Type B pancreatic cell (in vitro differentiated cells): Measurements from ENCODE around the gene CHCHD6. TPM values are rescaled to one million over a fixed set of nuclear protein-coding genes. Genes with fewer than 3 reads are reported as not detected.

Experiments
- DNase-seq: peaks from one replicate; pipeline ENCODE4 v3.0.0; 2021; ENCODE audit warnings: mixed read lengths; ENCODE audit not compliant: unreplicated experiment; ENCODE audit errors: extremely low spot score
- H3K27ac Mint-ChIP-seq: 2 replicates; pipeline ENCODE4 v1.8.0; 2021; ENCODE audit warnings: mild to moderate bottlenecking, mixed read lengths
- H3K27me3 Mint-ChIP-seq: 2 replicates; pipeline ENCODE4 v1.8.0; 2021; ENCODE audit warnings: mixed read lengths
- H3K36me3 Mint-ChIP-seq: 2 replicates; pipeline ENCODE4 v1.8.0; 2021; ENCODE audit warnings: mixed read lengths
- H3K4me1 Mint-ChIP-seq: one replicate; pipeline ENCODE4 v1.8.0; 2021; ENCODE audit warnings: mixed read lengths; ENCODE audit not compliant: unreplicated experiment
- H3K4me3 Mint-ChIP-seq: 2 replicates; pipeline ENCODE4 v1.8.0; 2021; ENCODE audit warnings: mild to moderate bottlenecking, mixed read lengths
- H3K9me3 Mint-ChIP-seq: 2 replicates; pipeline ENCODE4 v1.8.0; 2021; ENCODE audit warnings: mixed read lengths
- long read RNA-seq: library from polyadenylated mRNA; unstranded; transcript quantifications from one replicate; pipeline ENCODE4 v2.0.0, GENCODE V29; 2020
- total RNA-seq: library from RNA; stranded (reverse); gene quantifications from 2 replicates; pipeline ENCODE4 v1.2.1, GENCODE V29; 2021; ENCODE audit warnings: low replicate concordance
- TF ChIP-seq, protein P1 (sequence below): fragments of 200-600 bp; sonication (generic); conservative IDR thresholded peaks from 2 replicates; pipeline ENCODE4 v1.5.0; 2021; ENCODE audit warnings: antibody characterized with exemption, mild to moderate bottlenecking

Gene CHCHD6
- total RNA-seq = 9.9 and 17.5 TPM in 2 replicates
- long read RNA-seq, partial matches to known transcripts = 0 of 9 reads
- long read RNA-seq, other reads (novel, unspliced or antisense) = 5 of 9 reads

DNA sequence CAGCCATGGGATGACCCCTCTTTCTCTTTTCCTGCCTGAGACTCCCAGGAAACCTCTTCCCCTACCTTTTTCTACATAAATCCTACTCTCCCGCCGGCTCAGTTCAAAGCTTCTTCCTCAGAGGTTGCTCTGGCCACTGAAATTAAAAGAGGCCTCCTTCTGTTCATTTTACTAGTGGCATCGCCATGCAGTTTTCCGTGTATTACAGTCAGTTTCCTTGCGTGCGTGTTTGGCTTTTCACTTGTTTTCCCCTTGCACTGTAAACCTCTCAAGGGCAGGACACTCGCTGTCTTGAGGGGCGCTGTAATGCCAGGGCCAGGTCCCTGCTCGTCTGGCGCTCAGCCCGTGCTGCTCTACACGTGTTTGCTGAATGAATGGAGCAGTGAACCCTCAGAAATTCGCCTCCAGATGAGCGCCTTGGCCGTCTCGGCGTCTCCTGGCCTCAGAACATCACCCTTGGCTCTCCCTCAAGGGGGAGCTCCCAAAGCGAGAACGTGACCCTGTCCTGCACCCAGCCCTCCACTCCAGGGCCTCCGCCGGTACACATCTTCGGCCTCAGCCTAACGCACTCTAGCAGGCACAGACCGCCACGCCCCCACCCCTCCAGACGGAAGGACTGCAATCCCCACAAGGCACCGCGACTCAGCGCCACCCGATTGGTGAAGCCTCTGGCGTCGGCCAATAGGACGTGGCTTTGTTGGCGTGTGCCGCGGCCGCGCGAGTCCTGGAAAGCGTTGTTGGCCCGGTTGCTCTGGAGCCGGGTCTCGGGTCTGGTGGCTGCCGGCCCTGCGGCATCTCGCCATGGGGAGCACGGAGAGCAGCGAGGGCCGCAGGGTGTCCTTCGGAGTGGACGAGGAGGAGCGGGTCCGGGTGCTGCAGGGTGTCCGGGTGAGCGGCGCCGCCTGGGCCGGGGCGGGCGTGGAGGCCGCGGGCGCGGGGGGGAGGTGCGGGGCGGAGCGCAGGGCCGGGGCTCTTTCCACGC lies at the start of gene CHCHD6:
Gene CHCHD6 (plus strand): TSS at position 729 of the 982 bp plus-strand sequence. CDS start 73 bp downstream, at position 802.
- peaks cover 6% of the 10 kb centered on the region for H3K9me3 Mint-ChIP-seq
- peak within 1 kb of the TSS; percentile 98 for H3K4me3 Mint-ChIP-seq
- H3K27ac Mint-ChIP-seq = peak within 1 kb of the TSS; percentile 72
- DNase-seq = peak; percentile 95
- TF ChIP-seq, protein P1, sequence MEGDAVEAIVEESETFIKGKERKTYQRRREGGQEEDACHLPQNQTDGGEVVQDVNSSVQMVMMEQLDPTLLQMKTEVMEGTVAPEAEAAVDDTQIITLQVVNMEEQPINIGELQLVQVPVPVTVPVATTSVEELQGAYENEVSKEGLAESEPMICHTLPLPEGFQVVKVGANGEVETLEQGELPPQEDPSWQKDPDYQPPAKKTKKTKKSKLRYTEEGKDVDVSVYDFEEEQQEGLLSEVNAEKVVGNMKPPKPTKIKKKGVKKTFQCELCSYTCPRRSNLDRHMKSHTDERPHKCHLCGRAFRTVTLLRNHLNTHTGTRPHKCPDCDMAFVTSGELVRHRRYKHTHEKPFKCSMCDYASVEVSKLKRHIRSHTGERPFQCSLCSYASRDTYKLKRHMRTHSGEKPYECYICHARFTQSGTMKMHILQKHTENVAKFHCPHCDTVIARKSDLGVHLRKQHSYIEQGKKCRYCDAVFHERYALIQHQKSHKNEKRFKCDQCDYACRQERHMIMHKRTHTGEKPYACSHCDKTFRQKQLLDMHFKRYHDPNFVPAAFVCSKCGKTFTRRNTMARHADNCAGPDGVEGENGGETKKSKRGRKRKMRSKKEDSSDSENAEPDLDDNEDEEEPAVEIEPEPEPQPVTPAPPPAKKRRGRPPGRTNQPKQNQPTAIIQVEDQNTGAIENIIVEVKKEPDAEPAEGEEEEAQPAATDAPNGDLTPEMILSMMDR = peak; percentile 28
- peaks cover 7% of the 10 kb centered on the region for H3K36me3 Mint-ChIP-seq
- peaks cover 27% of the 10 kb centered on the region for H3K4me1 Mint-ChIP-seq
- H3K27me3 Mint-ChIP-seq = peaks cover 36% of the 10 kb centered on the region

DNA sequence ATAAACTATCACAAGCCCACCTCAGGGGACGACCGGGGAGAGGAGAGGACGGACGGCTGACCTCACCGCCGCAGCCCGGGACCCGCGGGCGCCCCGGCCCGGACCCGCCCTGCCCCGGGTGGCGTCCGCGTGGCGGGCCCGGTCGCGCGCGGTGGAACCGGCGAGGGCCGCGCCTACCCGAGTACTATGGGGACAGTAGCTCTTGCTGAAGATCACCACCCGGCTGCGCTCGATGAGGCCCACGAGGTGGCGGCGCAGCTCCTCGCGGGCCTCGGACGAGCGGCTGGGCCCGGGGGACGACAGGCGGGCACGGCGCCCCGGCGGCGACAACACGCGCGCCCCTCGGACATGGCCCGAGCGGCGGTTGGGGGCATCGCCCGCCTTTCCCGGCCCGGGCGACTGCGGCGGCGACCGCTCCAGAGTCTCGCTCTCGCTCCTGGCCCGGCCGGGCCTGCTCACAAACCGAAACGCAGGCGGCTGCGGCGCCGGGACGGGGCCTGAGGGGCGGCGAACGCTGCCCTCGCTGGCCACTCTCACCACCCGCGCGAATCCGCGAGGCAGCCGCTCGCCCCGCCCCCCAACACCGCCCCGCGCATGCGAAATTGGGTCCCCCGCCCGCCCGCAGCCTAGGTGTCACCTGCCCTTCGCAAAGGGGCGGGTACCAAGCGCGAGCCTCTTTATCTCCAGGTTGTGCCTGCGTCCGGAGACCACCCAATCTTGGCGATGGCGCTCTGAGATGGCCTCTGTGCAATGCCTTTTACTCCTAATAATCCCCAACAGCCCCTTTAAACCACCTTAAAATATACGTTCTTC lies 49.3 kb upstream of the CHCHD6 start, which contains the start of gene TXNRD3:
Gene TXNRD3 (minus strand): TSS at position 554 of the 813 bp plus-strand sequence.
- Mint-ChIP-seq H3K27ac (peak within 1 kb of the TSS; percentile 87), H3K9me3 (no peaks in the 10 kb centered on the region)
- peak; percentile 86 for DNase-seq

GRCh38 chr3:126655887-126656286 lies 48.2 kb upstream of the CHCHD6 start:
- Mint-ChIP-seq H3K4me3 (peak overlapping the region; percentile 93), H3K27me3 (peaks cover 18% of the 10 kb centered on the region), H3K4me1 (peaks cover 16% of the 10 kb centered on the region), H3K9me3 (no peaks in the 10 kb centered on the region), H3K27ac (no peak overlapping the region), H3K36me3 (no peaks in the 10 kb centered on the region)
- no peak for DNase-seq
- TF ChIP-seq, protein P1 = no peak

More for the DNA sequence above, 49.3 kb upstream of the CHCHD6 start, which contains the start of gene TXNRD3:
- H3K4me1 Mint-ChIP-seq = peaks cover 16% of the 10 kb centered on the region
- TF ChIP-seq, protein P1 = peak; percentile 51
- peaks cover 8% of the 10 kb centered on the region for H3K27me3 Mint-ChIP-seq
- H3K36me3 Mint-ChIP-seq = no peaks in the 10 kb centered on the region
- H3K4me3 Mint-ChIP-seq = peak within 1 kb of the TSS; percentile 93

GRCh38 chr3:126656371-126657134 lies 47.5 kb upstream of the CHCHD6 start:
- Mint-ChIP-seq H3K4me3 (peak overlapping the region; percentile 60), H3K27ac (no peak overlapping the region), H3K36me3 (no peaks in the 10 kb centered on the region), H3K27me3 (peaks cover 25% of the 10 kb centered on the region), H3K9me3 (no peaks in the 10 kb centered on the region), H3K4me1 (peaks cover 16% of the 10 kb centered on the region)
- DNase-seq = no peak
- TF ChIP-seq, protein P1 = no peak
